ENCODE results near the gene ARID5B. TPM values are rescaled to one million over a fixed set of nuclear protein-coding genes. Genes with fewer than 3 reads are reported as not detected.

The ARID5B gene
- total RNA-seq, 4 donors from 2014 or later: 10.5 to 167 (median 29.4) TPM

DNA sequence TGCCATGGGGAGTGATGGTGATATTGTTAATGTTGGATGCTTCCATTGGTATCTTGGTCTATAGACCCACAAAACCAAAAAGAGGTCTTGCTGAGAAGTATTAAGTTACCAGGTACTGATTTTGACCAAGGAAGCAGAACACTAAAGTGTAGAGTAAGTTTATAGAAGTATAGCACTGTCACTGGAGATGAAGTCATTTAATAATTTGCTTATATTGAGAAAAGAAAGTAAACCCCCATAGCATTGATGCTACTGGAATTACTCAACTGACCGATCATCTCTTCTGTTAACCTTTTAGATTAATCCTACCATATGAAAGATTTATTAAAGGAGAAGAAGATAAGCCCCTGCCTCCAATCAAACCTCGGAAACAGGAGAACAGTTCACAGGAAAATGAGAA is 183.9 kb downstream of the ARID5B start:
- Histone ChIP-seq H3K4me3 (no peak overlapping the region), H3K4me1 (peaks cover 0 to 39% (median 16%) of the 10 kb centered on the region in 4 donors), H3K9me3 (no peaks in the 10 kb centered on the region), H3K36me3 (peaks cover 0 to 31% (median 0%) of the 10 kb centered on the region in 3 donors), H3K27ac (peak overlapping the region in 1 of 4 donors; percentile 39), H3K27me3 (no peaks in the 10 kb centered on the region)
- TF ChIP-seq, protein P1, sequence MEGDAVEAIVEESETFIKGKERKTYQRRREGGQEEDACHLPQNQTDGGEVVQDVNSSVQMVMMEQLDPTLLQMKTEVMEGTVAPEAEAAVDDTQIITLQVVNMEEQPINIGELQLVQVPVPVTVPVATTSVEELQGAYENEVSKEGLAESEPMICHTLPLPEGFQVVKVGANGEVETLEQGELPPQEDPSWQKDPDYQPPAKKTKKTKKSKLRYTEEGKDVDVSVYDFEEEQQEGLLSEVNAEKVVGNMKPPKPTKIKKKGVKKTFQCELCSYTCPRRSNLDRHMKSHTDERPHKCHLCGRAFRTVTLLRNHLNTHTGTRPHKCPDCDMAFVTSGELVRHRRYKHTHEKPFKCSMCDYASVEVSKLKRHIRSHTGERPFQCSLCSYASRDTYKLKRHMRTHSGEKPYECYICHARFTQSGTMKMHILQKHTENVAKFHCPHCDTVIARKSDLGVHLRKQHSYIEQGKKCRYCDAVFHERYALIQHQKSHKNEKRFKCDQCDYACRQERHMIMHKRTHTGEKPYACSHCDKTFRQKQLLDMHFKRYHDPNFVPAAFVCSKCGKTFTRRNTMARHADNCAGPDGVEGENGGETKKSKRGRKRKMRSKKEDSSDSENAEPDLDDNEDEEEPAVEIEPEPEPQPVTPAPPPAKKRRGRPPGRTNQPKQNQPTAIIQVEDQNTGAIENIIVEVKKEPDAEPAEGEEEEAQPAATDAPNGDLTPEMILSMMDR (IDR thresholded peaks at IDR 0.05): no peak
- no peak for TF ChIP-seq POLR2A (IDR thresholded peaks at IDR 0.05)
- no peak for DNase-seq

DNA sequence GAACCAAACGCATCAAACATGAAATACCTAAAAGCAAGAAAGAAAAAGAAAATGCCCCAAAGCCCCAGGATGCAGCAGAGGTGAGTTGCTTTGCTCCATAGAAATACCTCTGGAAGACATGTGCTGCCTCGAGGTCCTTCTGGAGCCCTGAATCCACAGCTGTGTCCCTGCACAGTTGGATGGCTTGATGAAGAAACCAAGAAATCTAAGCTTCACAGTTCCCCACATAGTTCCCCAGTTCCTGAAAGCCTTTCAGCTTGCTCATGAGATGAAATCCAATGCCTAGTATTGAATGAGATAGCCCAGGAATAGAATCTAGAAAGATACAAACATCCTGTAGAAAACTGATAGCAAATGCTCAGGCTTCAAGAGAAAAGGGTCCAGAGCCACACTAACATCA is 184.3 kb downstream of the ARID5B start:
- H3K4me1 ChIP-seq: peaks cover 0 to 38% (median 14%) of the 10 kb centered on the region in 4 donors
- TF ChIP-seq, protein P1 (IDR thresholded peaks at IDR 0.05): no peak
- TF ChIP-seq POLR2A (IDR thresholded peaks at IDR 0.05): no peak
- peaks cover 0 to 34% (median 0%) of the 10 kb centered on the region in 3 donors for H3K36me3 ChIP-seq
- no peaks in the 10 kb centered on the region for H3K9me3 ChIP-seq
- H3K4me3 ChIP-seq: no peak overlapping the region
- H3K27me3 ChIP-seq: no peaks in the 10 kb centered on the region
- no peak for DNase-seq
- H3K27ac ChIP-seq: no peak overlapping the region

DNA sequence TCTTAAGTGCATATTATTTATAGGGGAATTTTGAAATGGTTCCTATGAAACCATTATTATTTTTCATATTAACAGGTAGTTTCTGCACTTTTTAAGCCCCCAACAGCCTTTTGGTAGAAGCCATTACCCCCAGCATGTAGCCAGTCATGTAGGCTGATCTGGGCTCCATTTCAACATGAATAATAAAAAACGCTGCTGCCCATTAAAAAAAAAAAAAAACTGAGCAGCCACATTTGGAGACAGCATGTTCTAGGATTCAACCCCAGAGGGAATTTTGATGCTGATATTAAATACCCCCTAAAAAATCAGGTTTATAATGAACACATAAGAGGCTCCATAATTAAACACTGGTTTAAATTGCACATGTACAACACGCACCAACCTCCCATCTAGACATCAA is 185.8 kb downstream of the ARID5B start:
- H3K36me3 ChIP-seq: peaks cover 0 to 49% (median 0%) of the 10 kb centered on the region in 3 donors
- TF ChIP-seq POLR2A (IDR thresholded peaks at IDR 0.05): no peak
- TF ChIP-seq, protein P1 (IDR thresholded peaks at IDR 0.05): no peak
- no peaks in the 10 kb centered on the region for H3K9me3 ChIP-seq
- no peak overlapping the region for H3K4me3 ChIP-seq
- H3K27ac ChIP-seq: no peak overlapping the region
- no peak for DNase-seq
- no peaks in the 10 kb centered on the region for H3K27me3 ChIP-seq
- H3K4me1 ChIP-seq: peaks cover 0 to 23% (median 9%) of the 10 kb centered on the region in 4 donors

DNA sequence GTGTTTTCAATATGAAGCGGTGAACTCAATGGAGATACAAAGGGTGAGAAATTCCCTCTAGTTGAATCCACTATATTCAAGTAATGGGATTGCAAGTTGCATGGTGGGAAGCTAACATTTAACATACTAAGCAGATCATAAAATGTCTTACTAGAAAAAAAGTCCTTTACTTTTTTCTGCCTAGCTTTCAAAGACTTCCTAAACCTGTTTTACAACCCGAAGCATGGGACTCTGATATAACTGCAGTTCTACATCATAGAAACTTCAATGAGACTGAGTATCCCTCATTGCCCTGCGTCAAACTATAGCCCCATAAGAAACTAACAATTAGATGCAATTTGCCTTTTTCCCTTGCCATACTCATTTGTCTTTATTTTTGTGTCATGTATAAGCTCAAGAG is 187.3 kb downstream of the ARID5B start:
- H3K9me3 ChIP-seq: no peaks in the 10 kb centered on the region
- H3K27me3 ChIP-seq: no peaks in the 10 kb centered on the region
- H3K4me1 ChIP-seq: peaks cover 0 to 11% (median 1%) of the 10 kb centered on the region in 4 donors
- no peak overlapping the region for H3K27ac ChIP-seq
- TF ChIP-seq, protein P1 (IDR thresholded peaks at IDR 0.05): no peak
- no peak for DNase-seq
- H3K4me3 ChIP-seq: no peak overlapping the region
- peaks cover 0 to 58% (median 0%) of the 10 kb centered on the region in 3 donors for H3K36me3 ChIP-seq

DNA sequence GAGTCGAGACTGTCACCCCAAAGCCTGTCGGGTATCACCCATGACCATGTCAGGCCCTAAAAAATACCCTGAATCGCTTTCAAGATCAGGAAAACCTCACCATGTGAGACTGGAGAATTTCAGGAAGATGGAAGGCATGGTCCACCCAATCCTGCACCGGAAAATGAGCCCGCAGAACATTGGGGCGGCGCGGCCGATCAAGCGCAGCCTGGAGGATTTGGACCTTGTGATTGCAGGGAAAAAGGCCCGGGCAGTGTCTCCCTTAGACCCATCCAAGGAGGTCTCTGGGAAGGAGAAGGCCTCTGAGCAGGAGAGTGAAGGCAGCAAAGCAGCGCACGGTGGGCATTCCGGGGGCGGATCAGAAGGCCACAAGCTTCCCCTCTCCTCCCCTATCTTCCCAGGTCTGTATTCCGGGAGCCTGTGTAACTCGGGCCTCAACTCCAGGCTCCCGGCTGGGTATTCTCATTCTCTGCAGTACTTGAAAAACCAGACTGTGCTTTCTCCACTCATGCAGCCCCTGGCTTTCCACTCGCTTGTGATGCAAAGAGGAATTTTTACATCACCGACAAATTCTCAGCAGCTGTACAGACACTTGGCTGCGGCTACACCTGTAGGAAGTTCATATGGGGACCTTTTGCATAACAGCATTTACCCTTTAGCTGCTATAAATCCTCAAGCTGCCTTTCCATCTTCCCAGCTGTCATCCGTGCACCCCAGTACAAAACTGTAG is 191.0 kb downstream of the ARID5B start:
- DNase-seq: no peak
- peaks cover 0 to 44% (median 0%) of the 10 kb centered on the region in 3 donors for H3K36me3 ChIP-seq
- TF ChIP-seq, protein P1 (IDR thresholded peaks at IDR 0.05): no peak
- no peak for TF ChIP-seq POLR2A (IDR thresholded peaks at IDR 0.05)
- H3K27ac ChIP-seq: no peak overlapping the region
- H3K4me1 ChIP-seq: peaks cover 0 to 5% (median 0%) of the 10 kb centered on the region in 4 donors
- no peaks in the 10 kb centered on the region for H3K9me3 ChIP-seq
- no peak overlapping the region for H3K4me3 ChIP-seq
- H3K27me3 ChIP-seq: no peaks in the 10 kb centered on the region

Data from Peyer's patch (tissue), 4 donors.